Measurements from ENCODE around the gene SOWAHA. TPM values are rescaled to one million over a fixed set of nuclear protein-coding genes. Genes with fewer than 3 reads are reported as not detected.

SOWAHA gene
- total RNA-seq, 1 donor from 2014 or later, result not detected

GRCh38 chr5:132779961-132780360, 33.1 kb upstream of the SOWAHA start:
- Histone ChIP-seq H4K20me1 (ENCODE audit: low read depth) (peaks cover 9% of the 10 kb centered on the region), H3K9me3 (ENCODE audit: low read depth) (no peaks in the 10 kb centered on the region), H3F3A (ENCODE audit: low read depth) (peaks cover 29% of the 10 kb centered on the region), H3K27ac (no peak overlapping the region), H2AFZ (replicated peaks) (no peak overlapping the region), H3K4me3 (no peak overlapping the region), H3K27me3 (peaks cover 71% of the 10 kb centered on the region), H3K4me2 (no peak overlapping the region), H3K9ac (no peak overlapping the region), H3K4me1 (peaks cover 13% of the 10 kb centered on the region), H3K36me3 (no peaks in the 10 kb centered on the region), H3K79me2 (ENCODE audit: low read depth) (peaks cover 6% of the 10 kb centered on the region)
- peaks cover 17% of the 10 kb centered on the region for H3K4me1 Mint-ChIP-seq
- H3K4me3 Mint-ChIP-seq, result no peak overlapping the region
- no peaks in the 10 kb centered on the region for H3K27me3 Mint-ChIP-seq (ENCODE audit: insufficient read depth, low read depth)
- no peak for DNase-seq (ENCODE audit: low spot score)
- no peaks in the 10 kb centered on the region for H3K36me3 Mint-ChIP-seq
- no peaks in the 10 kb centered on the region for H3K9me3 Mint-ChIP-seq
- TF ChIP-seq EZH2 (IDR thresholded peaks at IDR 0.05), result no peak
- TF ChIP-seq, protein P1, sequence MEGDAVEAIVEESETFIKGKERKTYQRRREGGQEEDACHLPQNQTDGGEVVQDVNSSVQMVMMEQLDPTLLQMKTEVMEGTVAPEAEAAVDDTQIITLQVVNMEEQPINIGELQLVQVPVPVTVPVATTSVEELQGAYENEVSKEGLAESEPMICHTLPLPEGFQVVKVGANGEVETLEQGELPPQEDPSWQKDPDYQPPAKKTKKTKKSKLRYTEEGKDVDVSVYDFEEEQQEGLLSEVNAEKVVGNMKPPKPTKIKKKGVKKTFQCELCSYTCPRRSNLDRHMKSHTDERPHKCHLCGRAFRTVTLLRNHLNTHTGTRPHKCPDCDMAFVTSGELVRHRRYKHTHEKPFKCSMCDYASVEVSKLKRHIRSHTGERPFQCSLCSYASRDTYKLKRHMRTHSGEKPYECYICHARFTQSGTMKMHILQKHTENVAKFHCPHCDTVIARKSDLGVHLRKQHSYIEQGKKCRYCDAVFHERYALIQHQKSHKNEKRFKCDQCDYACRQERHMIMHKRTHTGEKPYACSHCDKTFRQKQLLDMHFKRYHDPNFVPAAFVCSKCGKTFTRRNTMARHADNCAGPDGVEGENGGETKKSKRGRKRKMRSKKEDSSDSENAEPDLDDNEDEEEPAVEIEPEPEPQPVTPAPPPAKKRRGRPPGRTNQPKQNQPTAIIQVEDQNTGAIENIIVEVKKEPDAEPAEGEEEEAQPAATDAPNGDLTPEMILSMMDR (IDR thresholded peaks at IDR 0.05), result no peak
- H3K27ac Mint-ChIP-seq, result no peak overlapping the region

DNA sequence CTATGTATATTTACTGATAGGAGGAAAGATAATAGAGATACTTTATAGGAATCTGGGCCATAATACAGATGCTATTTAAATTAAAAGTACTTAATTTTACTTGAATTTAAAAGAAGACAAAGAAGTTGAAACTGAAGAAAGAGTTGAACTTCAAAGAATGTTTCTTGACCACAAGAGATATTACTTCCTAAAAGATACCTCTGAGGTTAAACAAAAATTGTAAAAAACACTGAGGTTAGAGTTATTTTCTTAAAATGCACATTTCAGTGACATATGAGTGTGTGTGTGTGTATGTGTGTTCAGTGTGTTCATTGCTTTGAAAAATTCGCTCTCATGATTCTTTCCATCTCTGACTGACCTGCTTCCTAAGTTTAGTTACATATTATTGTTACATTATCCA, 32.5 kb upstream of the SOWAHA start:
- H3K27me3 ChIP-seq, result peaks cover 65% of the 10 kb centered on the region
- peaks cover 27% of the 10 kb centered on the region for H3F3A ChIP-seq (ENCODE audit: low read depth)
- no peak overlapping the region for H3K27ac ChIP-seq
- no peak overlapping the region for H3K4me2 ChIP-seq
- no peaks in the 10 kb centered on the region for H3K9me3 ChIP-seq (ENCODE audit: low read depth)
- no peak overlapping the region for H3K4me3 ChIP-seq
- no peaks in the 10 kb centered on the region for H3K36me3 Mint-ChIP-seq
- TF ChIP-seq EZH2phosphoT487 (IDR thresholded peaks at IDR 0.05) (no peak), EZH2 (IDR thresholded peaks at IDR 0.05) (no peak)
- TF ChIP-seq, protein P1 (IDR thresholded peaks at IDR 0.05), result no peak
- H3K9ac ChIP-seq, result no peak overlapping the region
- no peaks in the 10 kb centered on the region for H3K36me3 ChIP-seq
- H3K4me1 ChIP-seq, result peaks cover 7% of the 10 kb centered on the region
- peaks cover 11% of the 10 kb centered on the region for H3K4me1 Mint-ChIP-seq
- H3K27ac Mint-ChIP-seq, result no peak overlapping the region
- peaks cover 3% of the 10 kb centered on the region for H4K20me1 ChIP-seq (ENCODE audit: low read depth)
- H3K9me3 Mint-ChIP-seq, result no peaks in the 10 kb centered on the region
- peaks cover under 1% of the 10 kb centered on the region for H3K79me2 ChIP-seq (ENCODE audit: low read depth)
- no peaks in the 10 kb centered on the region for H3K27me3 Mint-ChIP-seq (ENCODE audit: insufficient read depth, low read depth)
- no peak for DNase-seq (ENCODE audit: low spot score)
- H2AFZ ChIP-seq (replicated peaks), result no peak overlapping the region
- H3K4me3 Mint-ChIP-seq, result no peak overlapping the region

GRCh38 chr5:132781029-132781428, 32.1 kb upstream of the SOWAHA start:
- no peak overlapping the region for H3K9ac ChIP-seq
- no peaks in the 10 kb centered on the region for H3K9me3 ChIP-seq (ENCODE audit: low read depth)
- TF ChIP-seq EZH2phosphoT487 (IDR thresholded peaks at IDR 0.05), result no peak
- TF ChIP-seq, protein P1 (IDR thresholded peaks at IDR 0.05), result no peak
- TF ChIP-seq EZH2 (IDR thresholded peaks at IDR 0.05), result no peak
- DNase-seq (ENCODE audit: low spot score), result no peak
- H3K4me1 ChIP-seq, result peaks cover 2% of the 10 kb centered on the region
- Mint-ChIP-seq H3K27me3 (ENCODE audit: insufficient read depth, low read depth) (no peaks in the 10 kb centered on the region), H3K27ac (no peak overlapping the region), H3K4me1 (peaks cover 6% of the 10 kb centered on the region), H3K36me3 (no peaks in the 10 kb centered on the region), H3K4me3 (no peak overlapping the region), H3K9me3 (no peaks in the 10 kb centered on the region)
- peaks cover 61% of the 10 kb centered on the region for H3K27me3 ChIP-seq
- H3K27ac ChIP-seq, result no peak overlapping the region
- H2AFZ ChIP-seq (replicated peaks), result no peak overlapping the region
- no peaks in the 10 kb centered on the region for H3K79me2 ChIP-seq (ENCODE audit: low read depth)
- no peaks in the 10 kb centered on the region for H4K20me1 ChIP-seq (ENCODE audit: low read depth)
- no peaks in the 10 kb centered on the region for H3K36me3 ChIP-seq
- H3K4me2 ChIP-seq, result no peak overlapping the region
- peaks cover 24% of the 10 kb centered on the region for H3F3A ChIP-seq (ENCODE audit: low read depth)
- no peak overlapping the region for H3K4me3 ChIP-seq
